Tongue (tissue), 2 donors: ENCODE data around the gene UBE2L6. TPM values are rescaled to one million over a fixed set of nuclear protein-coding genes. Genes with fewer than 3 reads are reported as not detected.

ENCODE experiments used
- DNase-seq: peaks from one replicate; pipeline ENCODE4 v3.0.0-alpha.2; 2015
- total RNA-seq: library from RNA; depleted of rRNA; stranded (reverse); fragments of >200 nt; gene quantifications from one replicate; pipeline ENCODE4 v1.2.3, GENCODE V29; 2014

UBE2L6 gene
- total RNA-seq: 12.9 TPM

GRCh38 chr11:57567515-57568329, at the start of gene UBE2L6:
TSS of gene UBE2L6 (minus strand) at chr11:57567672. CDS start at chr11:57567611, 61 bp downstream.
- peak; percentile 68 for DNase-seq

- no peak for DNase-seq
These were observed 49.1 kb upstream of the UBE2L6 start for GRCh38 chr11:57616595-57616994.

GRCh38 chr11:57615308-57615707, 47.8 kb upstream of the UBE2L6 start:
- no peak for DNase-seq

- DNase-seq: no peak
These were observed 46.8 kb upstream of the UBE2L6 start for GRCh38 chr11:57614234-57614772.

GRCh38 chr11:57610170-57610569, 42.7 kb upstream of the UBE2L6 start:
- DNase-seq: no peak

GRCh38 chr11:57605028-57605420, 37.6 kb upstream of the UBE2L6 start:
- DNase-seq: no peak

GRCh38 chr11:57604296-57605027, 37.0 kb upstream of the UBE2L6 start:
- no peak for DNase-seq

GRCh38 chr11:57601297-57601696, 33.8 kb upstream of the UBE2L6 start:
- DNase-seq: no peak

GRCh38 chr11:57599381-57599780, 31.9 kb upstream of the UBE2L6 start:
- no peak for DNase-seq

- peak; percentile 21 for DNase-seq
These were observed 31.3 kb upstream of the UBE2L6 start for GRCh38 chr11:57598831-57599155.

- peak; percentile 86 for DNase-seq
These were observed 30.7 kb upstream of the UBE2L6 start for GRCh38 chr11:57597916-57598830.

- DNase-seq: peak; percentile 48
These were observed 30.0 kb upstream of the UBE2L6 start, which contains the start of gene SERPING1 for GRCh38 chr11:57597461-57597915. TSS of gene SERPING1 (plus strand) at chr11:57597685. CDS start at chr11:57598271, 586 bp downstream.

GRCh38 chr11:57596266-57596885, 28.9 kb upstream of the UBE2L6 start:
- DNase-seq: no peak

GRCh38 chr11:57588046-57588710, 20.7 kb upstream of the UBE2L6 start:
- DNase-seq: no peak

GRCh38 chr11:57586711-57587245, 19.3 kb upstream of the UBE2L6 start:
- no peak for DNase-seq

- no peak for DNase-seq
These were observed 17.8 kb upstream of the UBE2L6 start for GRCh38 chr11:57585301-57585700.

GRCh38 chr11:57584341-57584740, 16.9 kb upstream of the UBE2L6 start:
- DNase-seq: no peak

- DNase-seq: no peak
These were observed 6.6 kb upstream of the UBE2L6 start for GRCh38 chr11:57574061-57574460.

- no peak for DNase-seq
These were observed 4.1 kb upstream of the UBE2L6 start for GRCh38 chr11:57571606-57572005.

GRCh38 chr11:57568330-57568766, 876 bp upstream of the UBE2L6 start:
- peak; percentile 93 for DNase-seq
